ENCODE measurements around the gene ACTN1.

GRCh38 chr14:68995731-68996130 lies 16.6 kb upstream of the ACTN1 start:
- no peak for TF ChIP-seq CTCF (IDR thresholded peaks at IDR 0.05; ENCODE audit: control extremely low read depth in 1 of 3, insufficient read depth in 1 of 3, low read depth in 1 of 3, low read length in 3 of 3)
- no peak for TF ChIP-seq MAX (IDR thresholded peaks at IDR 0.05)
- TF ChIP-seq E2F6 (IDR thresholded peaks at IDR 0.05): no peak
- no peak for TF ChIP-seq POLR2A (IDR thresholded peaks at IDR 0.05; ENCODE audit: control extremely low read depth in 1 of 2, low read depth in 2 of 2, low read length in 2 of 2)
- TF ChIP-seq GABPA (IDR thresholded peaks at IDR 0.05; ENCODE audit: borderline replicate concordance, insufficient read depth, low read length): no peak
- no peak for TF ChIP-seq SP1 (IDR thresholded peaks at IDR 0.05; ENCODE audit: low read depth, low read length)
- TF ChIP-seq TCF12 (IDR thresholded peaks at IDR 0.05; ENCODE audit: low read depth, low read length): no peak

Data from H1 (cell line).